ENCODE data around the gene IL1RAP.

GRCh38 chr3:190589326-190589725 is 75.4 kb downstream of the IL1RAP start:
- TF ChIP-seq TAF1 (IDR thresholded peaks at IDR 0.05; ENCODE audit: low read depth) (no peak), EP300 (IDR thresholded peaks at IDR 0.05; ENCODE audit: borderline replicate concordance) (no peak), CEBPB (IDR thresholded peaks at IDR 0.05) (no peak), RAD21 (IDR thresholded peaks at IDR 0.05; ENCODE audit: low read depth) (no peak), NFIC (IDR thresholded peaks at IDR 0.05) (no peak), FOXM1 (IDR thresholded peaks at IDR 0.05; ENCODE audit: borderline replicate concordance, low read depth) (no peak), TCF12 (IDR thresholded peaks at IDR 0.05; ENCODE audit: low read depth) (no peak)
- TF ChIP-seq, protein P1, sequence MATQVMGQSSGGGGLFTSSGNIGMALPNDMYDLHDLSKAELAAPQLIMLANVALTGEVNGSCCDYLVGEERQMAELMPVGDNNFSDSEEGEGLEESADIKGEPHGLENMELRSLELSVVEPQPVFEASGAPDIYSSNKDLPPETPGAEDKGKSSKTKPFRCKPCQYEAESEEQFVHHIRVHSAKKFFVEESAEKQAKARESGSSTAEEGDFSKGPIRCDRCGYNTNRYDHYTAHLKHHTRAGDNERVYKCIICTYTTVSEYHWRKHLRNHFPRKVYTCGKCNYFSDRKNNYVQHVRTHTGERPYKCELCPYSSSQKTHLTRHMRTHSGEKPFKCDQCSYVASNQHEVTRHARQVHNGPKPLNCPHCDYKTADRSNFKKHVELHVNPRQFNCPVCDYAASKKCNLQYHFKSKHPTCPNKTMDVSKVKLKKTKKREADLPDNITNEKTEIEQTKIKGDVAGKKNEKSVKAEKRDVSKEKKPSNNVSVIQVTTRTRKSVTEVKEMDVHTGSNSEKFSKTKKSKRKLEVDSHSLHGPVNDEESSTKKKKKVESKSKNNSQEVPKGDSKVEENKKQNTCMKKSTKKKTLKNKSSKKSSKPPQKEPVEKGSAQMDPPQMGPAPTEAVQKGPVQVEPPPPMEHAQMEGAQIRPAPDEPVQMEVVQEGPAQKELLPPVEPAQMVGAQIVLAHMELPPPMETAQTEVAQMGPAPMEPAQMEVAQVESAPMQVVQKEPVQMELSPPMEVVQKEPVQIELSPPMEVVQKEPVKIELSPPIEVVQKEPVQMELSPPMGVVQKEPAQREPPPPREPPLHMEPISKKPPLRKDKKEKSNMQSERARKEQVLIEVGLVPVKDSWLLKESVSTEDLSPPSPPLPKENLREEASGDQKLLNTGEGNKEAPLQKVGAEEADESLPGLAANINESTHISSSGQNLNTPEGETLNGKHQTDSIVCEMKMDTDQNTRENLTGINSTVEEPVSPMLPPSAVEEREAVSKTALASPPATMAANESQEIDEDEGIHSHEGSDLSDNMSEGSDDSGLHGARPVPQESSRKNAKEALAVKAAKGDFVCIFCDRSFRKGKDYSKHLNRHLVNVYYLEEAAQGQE (IDR thresholded peaks at IDR 0.05; ENCODE audit: low read depth) = no peak
- TF ChIP-seq, protein P2, sequence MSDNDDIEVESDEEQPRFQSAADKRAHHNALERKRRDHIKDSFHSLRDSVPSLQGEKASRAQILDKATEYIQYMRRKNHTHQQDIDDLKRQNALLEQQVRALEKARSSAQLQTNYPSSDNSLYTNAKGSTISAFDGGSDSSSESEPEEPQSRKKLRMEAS (IDR thresholded peaks at IDR 0.05) = no peak
- TF ChIP-seq, protein P3, sequence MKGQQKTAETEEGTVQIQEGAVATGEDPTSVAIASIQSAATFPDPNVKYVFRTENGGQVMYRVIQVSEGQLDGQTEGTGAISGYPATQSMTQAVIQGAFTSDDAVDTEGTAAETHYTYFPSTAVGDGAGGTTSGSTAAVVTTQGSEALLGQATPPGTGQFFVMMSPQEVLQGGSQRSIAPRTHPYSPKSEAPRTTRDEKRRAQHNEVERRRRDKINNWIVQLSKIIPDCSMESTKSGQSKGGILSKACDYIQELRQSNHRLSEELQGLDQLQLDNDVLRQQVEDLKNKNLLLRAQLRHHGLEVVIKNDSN (IDR thresholded peaks at IDR 0.05) = no peak

Measured in Ishikawa (cell line).